Fibroblast of skin of left biceps (primary cell): ENCODE measurements around the gene CHI3L1.

Experiments used
- DNase-seq, 2 experiments: peaks; one replicate each; pipeline ENCODE4 v3.0.0-alpha.2; 2013; ENCODE audit warnings: low read depth in 2 of 2

Gene CHI3L1

DNA sequence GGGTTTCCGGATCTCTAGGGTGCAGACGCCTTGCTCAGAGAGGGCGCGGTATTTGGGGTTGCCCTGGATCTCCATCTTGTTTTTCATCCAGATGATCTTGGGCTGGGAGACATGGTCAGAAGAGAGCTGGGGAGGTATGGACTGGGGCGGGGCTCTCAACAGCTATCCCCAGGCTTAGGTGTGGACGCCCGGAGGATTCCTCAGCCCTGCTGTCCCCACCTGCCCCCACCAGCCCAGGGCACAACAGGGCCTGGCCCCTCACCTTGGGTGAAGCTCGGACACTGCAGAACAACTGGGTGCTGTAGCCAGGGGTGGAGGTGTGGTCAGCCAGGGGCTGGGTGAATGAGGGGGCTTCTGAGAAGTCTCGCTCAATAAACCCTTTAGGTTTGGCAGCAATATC lies 17.5 kb downstream of the CHI3L1 start:
- DNase-seq = no peak

DNA sequence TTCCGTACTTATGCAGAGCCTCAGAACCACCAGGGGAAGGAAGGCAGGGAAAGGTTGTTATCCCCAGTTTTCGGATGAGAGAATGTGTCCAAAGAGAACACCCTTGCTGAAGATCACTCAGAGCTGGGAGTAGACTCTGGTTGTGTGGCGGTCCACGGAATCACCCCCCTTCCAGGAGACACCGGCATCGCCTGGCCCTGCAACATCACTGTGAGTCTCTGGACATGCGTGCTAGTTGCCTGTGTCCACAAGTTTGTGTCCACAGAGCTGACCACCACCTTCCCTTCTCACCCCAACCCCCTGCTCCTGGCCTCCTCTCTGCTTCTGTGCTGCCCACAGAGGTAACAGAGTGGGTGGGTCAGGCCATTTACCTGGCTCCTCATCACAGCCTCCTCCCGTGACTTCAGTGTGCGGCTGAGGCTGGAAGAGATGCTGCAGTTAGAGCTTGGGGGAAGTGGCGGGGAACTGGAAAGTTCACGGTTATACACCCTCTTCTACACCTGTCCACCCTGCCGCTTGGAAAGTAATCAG lies 18.2 kb downstream of the CHI3L1 start:
- DNase-seq = no peak

DNA sequence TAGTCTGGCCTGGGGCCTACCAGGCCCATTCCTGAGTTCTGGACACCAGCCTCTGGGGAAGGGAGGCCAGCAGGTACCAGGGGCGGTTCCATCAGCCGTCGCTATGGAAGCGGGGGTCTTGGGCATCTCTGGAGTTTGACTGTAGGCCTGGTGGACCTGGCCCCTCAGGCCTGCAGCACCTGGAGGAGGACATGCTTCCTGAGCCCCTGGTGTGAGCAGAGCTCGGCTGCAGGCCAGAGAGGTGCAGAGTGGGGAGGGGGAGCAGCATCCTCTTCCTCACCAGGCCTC lies 18.6 kb downstream of the CHI3L1 start:
- no peak for DNase-seq

DNA sequence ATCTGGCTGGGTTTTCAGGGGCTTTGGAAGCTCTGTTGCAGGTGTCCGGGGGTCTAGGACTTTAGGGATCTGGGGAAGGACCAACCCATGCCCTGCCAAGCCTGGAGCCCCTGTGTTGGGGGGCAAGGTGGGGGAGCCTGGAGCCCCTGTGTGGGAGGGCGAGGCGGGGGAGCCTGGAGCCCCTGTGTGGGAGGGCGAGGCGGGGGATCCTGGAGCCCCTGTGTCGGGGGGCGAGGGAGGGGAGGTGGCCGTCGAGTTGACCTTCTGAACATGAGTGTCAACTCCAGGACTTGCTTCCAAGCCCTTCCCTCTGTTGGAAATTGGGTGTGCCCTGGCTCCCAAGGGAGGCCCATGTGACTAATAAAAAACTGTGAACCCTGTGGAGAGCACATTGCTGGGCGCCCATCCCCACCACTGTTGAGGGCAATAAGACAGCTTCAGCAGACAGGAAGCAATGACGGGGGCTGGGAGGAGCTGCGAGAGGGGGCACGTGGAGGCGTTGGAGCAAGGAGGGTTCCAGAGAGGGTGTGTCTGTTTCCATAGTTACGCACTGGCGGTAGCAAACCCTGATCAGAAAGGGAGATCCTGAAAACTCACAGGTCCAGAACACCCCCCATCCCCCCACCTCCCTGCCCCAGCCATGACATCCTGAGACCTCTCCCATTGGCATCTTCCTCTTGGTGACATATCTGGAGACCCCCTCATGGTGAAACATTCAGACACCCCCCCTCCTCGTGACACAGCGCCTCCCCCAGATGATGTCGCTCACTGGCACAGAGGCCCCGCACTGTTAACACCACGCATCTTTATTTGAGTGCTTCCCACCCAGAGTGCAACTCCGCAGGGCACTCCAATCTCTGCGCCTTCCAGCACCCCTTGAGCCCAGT lies 19.2 kb downstream of the CHI3L1 start:
- DNase-seq = no peak

DNA sequence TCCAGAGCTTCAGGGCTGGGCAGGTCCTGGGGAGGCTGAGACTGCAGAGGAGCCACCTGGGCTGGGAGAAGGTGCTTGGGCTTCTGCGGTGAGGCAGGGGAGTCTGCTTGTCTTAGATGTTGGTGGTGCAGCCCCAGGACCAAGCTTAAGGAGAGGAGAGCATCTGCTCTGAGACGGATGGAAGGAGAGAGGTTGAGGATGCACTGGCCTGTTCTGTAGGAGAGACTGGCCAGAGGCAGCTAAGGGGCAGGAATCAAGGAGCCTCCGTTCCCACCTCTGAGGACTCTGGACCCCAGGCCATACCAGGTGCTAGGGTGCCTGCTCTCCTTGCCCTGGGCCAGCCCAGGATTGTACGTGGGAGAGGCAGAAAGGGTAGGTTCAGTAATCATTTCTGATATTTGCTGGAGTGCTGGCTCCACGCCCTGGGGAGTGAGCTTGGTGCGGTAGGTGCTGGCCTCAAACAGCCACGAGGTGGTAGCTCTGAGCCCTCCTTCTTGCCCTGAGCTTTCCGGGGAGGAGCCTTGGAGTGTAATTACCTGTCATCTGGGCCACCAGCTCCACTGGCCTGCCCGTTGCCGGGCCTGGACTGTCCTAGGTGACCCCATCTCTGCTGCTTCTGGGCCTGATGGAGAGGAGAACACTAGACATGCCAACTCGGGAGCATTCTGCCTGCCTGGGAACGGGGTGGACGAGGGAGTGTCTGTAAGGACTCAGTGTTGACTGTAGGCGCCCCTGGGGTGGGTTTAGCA lies 20.1 kb downstream of the CHI3L1 start:
- no peak for DNase-seq

DNA sequence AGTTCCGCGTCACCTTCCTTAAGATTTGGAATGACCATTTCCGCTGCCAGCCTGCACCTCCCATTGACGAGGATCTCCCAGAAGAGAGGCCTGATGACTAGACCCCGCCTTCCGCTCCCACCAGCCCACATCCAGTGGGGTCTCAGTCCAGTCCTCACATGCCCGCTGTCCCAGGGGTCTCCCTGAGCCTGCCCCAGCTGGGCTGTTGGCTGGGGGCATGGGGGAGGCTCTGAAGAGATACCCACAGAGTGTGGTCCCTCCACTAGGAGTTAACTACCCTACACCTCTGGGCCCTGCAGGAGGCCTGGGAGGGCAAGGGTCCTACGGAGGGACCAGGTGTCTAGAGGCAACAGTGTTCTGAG lies 20.7 kb downstream of the CHI3L1 start:
- no peak for DNase-seq

DNA sequence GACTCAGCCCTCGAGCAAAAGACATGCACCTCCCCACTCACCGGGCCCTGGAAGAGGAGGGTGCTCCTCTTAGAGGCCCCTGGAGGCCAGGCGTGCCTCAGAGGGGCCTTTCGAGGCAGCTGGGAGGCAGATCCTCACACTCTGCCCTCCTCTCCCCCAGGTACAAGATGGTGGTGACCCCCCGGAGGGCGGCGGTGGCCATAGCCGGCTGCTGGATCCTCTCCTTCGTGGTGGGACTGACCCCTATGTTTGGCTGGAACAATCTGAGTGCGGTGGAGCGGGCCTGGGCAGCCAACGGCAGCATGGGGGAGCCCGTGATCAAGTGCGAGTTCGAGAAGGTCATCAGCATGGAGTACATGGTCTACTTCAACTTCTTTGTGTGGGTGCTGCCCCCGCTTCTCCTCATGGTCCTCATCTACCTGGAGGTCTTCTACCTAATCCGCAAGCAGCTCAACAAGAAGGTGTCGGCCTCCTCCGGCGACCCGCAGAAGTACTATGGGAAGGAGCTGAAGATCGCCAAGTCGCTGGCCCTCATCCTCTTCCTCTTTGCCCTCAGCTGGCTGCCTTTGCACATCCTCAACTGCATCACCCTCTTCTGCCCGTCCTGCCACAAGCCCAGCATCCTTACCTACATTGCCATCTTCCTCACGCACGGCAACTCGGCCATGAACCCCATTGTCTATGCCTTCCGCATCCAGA lies 21.3 kb downstream of the CHI3L1 start:
- DNase-seq = no peak

DNA sequence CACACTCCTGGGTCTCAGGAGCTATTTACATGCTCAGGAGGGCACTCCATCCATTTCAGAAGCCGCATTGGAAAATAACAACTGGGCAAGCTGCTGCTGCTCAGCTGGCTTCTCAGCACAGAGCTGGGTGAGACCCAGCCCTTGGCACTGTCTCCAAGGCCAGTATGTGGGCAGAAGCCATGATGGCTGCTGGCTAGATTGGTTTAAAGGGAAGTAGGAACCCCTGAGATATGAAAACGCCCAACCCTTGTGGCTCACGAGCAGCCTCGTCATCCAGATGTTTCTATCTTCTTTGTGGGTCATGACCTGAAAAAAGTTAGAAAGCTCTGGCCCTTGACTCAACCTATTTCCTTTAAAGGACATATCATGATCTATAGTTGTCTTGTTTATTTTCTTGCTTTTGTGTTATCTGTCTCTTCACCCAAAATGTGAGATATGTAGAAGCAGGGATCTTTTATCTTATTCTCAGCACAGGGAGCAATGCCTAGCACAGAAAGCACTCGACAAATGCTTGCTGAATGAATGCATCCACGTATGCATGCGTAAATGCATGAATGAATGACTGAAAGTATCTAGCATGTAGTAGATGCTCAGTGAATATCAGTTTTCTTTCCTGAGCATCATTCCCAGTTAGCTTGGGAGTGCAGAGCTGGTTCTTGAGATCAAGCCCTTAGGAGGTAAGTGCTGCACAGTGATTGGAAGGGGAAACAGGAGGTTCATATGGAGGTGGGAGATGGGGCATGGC lies 22.4 kb downstream of the CHI3L1 start:
- DNase-seq = no peak

DNA sequence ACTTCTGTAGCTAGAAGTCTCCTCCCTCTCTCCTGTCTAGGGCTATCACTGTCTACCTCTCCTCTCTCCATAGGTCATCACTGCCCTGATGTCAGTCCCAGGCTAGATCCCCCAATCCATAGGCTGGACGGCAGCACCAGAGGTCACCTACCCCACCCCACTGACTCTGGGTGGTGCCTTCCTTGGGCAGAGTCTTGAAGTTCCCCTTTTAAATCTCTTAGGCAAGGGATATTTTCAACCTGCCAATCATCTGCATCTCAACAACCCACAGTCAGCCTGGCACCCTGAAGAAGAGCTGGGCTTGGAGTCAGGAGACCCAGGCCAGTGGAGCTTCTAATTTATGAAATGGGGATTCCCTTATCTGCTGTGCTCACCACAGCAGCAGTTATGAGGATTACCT lies 24.1 kb downstream of the CHI3L1 start:
- no peak for DNase-seq

DNA sequence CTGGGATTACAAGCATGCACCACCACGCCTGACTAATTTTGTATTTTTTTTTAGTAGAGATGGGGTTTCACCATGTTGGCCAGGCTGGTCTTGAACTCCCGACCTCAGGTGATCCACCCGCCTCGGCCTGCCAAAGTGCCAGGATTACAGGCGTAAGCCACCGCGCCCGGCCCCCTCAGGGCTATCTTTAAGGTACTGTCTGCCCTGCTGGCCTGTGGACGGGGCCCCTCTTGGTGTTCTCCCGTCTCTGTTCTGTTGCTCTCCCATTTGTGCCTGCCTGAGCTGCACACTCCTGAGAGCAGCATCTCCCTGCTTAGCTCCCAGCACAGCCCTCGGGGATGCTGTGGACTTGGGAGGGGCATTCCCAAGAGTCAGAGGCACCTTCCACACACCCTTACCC lies 24.8 kb downstream of the CHI3L1 start:
- DNase-seq = no peak

DNA sequence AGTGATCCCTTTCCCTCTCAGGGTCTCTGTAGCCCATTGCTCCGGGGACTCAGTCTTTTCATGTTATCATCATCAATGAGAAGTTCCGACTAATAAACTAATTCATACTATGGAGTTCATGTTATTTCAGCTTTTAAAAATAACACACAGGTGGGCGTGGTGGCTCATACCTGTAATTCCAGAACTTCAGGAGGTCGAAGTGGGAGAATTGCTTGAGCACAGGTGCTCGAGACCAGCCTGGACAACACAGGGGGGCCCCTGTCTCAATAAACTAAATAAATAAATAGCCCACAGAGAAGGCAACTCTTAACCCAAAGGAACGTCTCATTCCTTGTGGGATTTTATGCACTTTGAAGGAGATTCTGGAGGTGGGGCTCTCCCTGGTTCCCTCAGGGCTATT lies 25.3 kb downstream of the CHI3L1 start:
- DNase-seq = no peak

DNA sequence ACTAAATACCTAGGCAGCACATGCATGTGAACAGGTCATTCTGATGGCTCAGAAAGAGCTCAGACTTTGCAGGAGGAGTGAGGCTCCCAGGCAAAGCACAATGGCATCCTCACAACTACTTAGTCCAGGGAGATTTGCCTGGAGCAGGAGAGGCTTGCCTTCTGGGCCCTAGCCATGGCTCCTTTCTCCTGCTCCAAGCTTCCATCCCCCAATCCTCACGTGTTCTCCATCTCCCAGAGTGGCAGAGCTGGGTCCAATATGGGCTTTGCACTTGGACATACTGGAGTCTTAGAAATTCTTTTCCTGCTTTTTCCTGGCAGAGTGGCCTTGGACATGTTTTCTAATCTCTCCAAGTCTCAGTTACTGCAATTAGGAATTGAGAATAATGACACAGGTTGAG lies 26.7 kb downstream of the CHI3L1 start:
- no peak for DNase-seq

DNA sequence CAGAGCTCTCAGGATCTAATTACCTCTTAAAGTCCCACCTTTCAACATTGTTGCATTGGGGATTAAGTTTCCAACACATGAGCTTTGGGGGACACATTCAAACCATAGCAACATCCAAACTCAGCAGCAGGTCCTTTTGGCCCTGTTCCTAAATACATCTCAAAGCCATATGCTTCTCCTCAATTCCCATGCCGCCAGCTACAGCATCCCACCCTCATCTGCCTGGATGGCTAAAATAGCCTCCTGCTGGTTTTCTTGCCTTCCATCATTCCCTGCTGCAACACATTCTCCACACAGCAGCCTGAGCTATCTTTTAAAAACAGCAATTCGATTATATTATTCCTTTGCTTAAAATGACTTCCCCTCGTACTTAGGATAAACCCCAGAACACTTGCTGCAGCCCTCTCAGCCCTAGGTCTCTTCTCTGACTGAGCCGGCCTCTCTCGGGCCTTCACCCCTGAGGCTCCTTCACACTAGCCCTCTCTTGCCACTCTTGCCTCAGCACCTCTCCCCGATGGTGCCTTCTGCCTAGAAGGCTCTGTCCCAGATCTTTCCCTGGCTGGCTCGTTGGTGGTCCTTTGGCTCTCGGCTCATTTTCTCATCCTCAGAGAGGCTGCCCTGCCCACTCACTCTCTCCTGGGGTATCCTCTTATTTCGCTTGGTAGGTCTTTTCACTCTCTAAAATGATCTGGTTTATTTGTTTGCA lies 27.4 kb downstream of the CHI3L1 start:
- no peak for DNase-seq

DNA sequence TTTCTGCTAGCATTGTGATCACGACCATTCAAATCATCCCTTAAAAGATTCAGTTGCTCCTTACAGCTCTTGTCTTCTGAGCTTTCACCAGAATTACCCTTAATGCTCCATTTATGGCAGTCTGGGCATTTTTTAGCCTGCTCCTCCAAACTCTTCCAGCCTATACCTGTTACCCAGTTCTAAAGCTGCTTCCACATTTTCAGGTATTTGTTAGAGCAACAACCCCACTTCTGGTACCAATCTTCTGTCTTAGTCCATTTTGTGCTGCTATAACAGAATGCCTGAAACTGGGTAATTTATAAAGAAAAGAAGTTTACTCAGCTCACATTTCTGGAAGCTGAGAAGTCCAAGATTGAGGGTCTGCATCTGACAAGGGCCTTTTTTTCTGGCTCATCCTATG lies 28.1 kb downstream of the CHI3L1 start:
- no peak for DNase-seq

DNA sequence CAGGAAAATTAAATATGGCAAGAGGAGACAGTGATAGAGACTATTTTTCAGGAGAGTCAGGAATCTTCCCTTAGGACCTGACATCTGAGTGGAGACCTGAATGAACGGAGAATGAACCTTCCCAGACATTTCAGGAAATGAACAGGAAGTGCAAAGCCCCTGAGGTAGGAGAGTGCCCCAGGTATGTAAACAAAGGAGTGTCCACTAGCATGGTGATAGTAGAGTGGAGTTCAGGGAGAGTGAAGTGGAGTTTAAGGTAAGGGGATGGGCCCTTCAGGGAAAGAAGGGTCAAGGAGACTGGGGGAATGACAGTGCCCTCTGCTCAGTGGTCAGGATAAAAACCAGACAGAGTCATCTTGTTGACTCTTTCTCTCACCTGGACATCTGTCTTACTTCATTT lies 30.2 kb downstream of the CHI3L1 start:
- no peak for DNase-seq

DNA sequence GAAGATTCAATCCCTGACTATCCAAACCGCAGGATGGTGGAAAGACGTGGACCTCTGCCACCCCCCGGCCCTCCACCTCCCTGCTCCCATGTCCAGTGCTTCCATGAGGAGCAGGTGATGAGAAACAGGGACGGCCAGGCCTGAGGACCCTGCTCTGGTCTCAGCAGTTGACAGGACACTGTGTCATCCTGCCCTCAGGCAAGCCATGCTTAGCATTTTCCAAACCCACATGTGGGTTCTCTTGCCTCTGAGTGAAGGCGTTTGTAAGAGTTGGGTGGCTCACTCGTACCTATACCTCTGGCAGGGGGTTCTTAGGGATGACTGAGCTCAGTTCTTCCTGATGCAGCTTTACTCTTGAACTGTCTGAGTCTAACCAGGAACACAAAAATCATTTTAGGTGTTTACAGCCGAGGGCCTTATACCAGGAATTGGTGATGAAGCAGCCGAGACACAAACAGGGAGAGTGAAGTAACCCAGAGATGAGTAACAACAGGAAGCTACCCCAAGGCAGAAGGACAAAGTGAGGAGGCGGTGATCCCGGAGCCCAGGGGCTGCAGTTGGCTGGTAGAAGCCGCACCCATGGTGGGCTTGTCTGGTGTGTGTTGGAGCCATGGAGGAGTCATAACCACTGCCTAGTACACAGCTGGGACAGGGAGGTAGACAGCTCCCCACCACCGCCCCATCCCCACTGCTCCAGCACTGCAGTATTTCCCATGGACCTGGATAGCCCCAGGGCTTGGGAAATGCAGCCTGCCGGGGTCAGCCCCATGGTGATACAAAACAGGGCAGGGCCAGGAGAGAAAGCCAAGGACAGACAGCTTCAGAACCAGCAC lies 32.3 kb downstream of the CHI3L1 start:
- DNase-seq = no peak

DNA sequence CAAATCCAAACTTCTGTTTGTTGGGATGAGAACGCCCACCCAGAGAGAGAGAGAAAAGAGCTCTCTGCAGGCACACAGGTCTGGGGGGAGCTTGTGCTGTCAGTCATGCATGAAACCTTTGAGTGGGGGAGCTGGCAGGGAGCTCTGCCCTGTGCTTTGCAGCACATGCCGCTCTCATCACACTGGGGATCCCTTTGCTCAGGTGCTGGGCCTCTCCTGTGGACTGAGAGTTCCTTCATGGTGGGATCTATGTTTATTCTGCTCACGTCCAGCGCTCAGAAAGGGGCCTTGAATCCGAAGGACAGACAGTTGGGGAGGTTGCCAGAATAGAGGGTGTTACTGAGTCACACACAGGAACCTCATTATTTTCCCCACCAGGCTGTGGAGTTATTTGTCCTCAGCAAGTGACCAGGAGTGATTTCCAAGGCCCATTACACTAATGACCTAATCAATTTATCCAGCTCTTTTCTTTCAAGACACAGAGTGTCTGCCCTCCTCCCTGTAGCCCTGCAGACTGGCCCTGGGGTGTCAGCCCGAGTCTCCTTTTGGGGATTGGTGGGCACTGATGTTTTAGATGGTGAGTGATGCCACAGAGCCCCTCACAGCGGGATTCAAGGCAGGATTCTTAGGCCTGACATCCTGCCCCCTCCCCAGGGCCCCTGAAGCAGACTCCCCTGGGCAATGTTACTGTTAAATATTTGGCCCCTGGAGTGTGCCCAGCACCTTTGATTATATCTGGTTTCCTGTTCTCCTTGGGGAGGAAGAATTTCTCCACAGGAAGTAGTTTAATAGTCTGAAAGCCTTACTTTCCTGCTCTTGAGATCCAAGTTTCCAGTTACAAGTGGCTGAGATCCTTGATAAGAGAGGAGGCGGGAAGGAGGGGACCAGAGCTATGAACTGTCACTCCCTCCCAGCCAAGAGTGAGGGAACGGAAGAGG lies 33.2 kb downstream of the CHI3L1 start:
- DNase-seq = no peak

DNA sequence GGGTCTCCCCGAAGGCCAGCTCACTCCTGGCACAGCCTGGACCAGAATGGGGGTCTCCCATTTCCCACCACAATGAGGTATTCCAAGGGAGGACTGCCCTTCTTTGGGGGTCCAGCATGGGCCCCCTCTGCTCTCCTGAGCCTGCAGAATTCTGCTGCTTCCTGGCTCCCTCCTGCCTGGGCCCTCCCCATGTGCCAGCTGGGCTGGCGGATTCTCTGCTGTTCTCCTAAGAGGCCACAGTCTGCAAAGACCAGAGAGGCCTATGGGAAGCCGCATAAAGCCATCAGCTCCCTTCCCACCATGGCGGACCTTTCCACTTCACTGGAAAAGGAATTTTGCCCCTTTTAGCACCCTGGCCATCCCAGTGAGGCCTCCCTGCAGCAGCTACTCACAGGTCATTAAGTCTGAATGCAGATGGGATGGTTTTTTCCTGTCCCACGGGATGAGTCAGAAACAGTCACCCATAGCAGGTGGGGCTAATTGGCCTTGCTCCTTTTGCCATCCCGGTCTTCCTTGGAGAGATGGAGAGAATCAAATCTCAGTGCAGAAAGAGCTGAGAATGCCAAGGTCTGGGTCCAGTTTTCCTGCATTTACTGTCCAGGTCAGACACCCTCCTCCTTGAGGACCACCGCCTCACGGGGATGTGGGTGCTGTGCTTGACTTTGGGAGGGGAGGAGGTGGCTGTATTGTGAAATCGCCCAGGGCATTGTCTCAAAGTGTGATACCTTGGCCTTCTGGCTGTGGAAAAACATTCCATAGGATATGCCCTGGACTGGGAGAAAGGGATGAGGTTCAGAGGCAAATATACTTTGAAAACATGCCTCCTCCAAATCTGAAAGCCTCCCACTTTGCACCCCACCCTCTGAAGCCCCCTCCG lies 34.1 kb downstream of the CHI3L1 start:
- DNase-seq = peak in 1 of 2 experiments; percentile 13
